ENCODE data around the gene TFIP11.
A peak's percentile ranks its signal among the peaks of the same experiment; 100 is the strongest.

TFIP11 gene

GRCh38 chr22:26512149-26512793 is at the start of gene TFIP11:
TSS of gene TFIP11 (minus strand) at chr22:26512473. CDS start at chr22:26510272, 2,201 bp downstream.
- peak; percentile 85 for DNase-seq (ENCODE audit: low read depth, low spot score)

- DNase-seq (ENCODE audit: low read depth, low spot score) = no peak
These were observed 49.6 kb upstream of the TFIP11 start for GRCh38 chr22:26561756-26562417.

GRCh38 chr22:26559961-26560575 is 47.8 kb upstream of the TFIP11 start:
- DNase-seq (ENCODE audit: low read depth, low spot score) = no peak

GRCh38 chr22:26558248-26558895 is 46.1 kb upstream of the TFIP11 start:
- no peak for DNase-seq (ENCODE audit: low read depth, low spot score)

- DNase-seq (ENCODE audit: low read depth, low spot score) = no peak
These were observed 44.6 kb upstream of the TFIP11 start for GRCh38 chr22:26556904-26557303.

- no peak for DNase-seq (ENCODE audit: low read depth, low spot score)
These were observed 43.2 kb upstream of the TFIP11 start for GRCh38 chr22:26555478-26555877.

- DNase-seq (ENCODE audit: low read depth, low spot score) = no peak
These were observed 42.7 kb upstream of the TFIP11 start for GRCh38 chr22:26554956-26555355.

GRCh38 chr22:26553056-26553752 is 40.9 kb upstream of the TFIP11 start:
- no peak for DNase-seq (ENCODE audit: low read depth, low spot score)

- no peak for DNase-seq (ENCODE audit: low read depth, low spot score)
These were observed 40.2 kb upstream of the TFIP11 start for GRCh38 chr22:26552466-26552865.

- DNase-seq (ENCODE audit: low read depth, low spot score) = no peak
These were observed 39.3 kb upstream of the TFIP11 start for GRCh38 chr22:26551568-26551967.

GRCh38 chr22:26550498-26551033 is 38.3 kb upstream of the TFIP11 start:
- DNase-seq (ENCODE audit: low read depth, low spot score) = no peak

- no peak for DNase-seq (ENCODE audit: low read depth, low spot score)
These were observed 37.7 kb upstream of the TFIP11 start for GRCh38 chr22:26549902-26550497.

- DNase-seq (ENCODE audit: low read depth, low spot score) = no peak
These were observed 36.7 kb upstream of the TFIP11 start for GRCh38 chr22:26548984-26549383.

GRCh38 chr22:26548303-26548702 is 36.0 kb upstream of the TFIP11 start:
- DNase-seq (ENCODE audit: low read depth, low spot score) = no peak

GRCh38 chr22:26547837-26548236 is 35.6 kb upstream of the TFIP11 start:
- no peak for DNase-seq (ENCODE audit: low read depth, low spot score)

- no peak for DNase-seq (ENCODE audit: low read depth, low spot score)
These were observed 35.2 kb upstream of the TFIP11 start for GRCh38 chr22:26547426-26547825.

GRCh38 chr22:26546282-26546681 is 34.0 kb upstream of the TFIP11 start:
- no peak for DNase-seq (ENCODE audit: low read depth, low spot score)

- DNase-seq (ENCODE audit: low read depth, low spot score) = no peak
These were observed 33.6 kb upstream of the TFIP11 start for GRCh38 chr22:26545827-26546226.

GRCh38 chr22:26545385-26545784 is 33.1 kb upstream of the TFIP11 start:
- DNase-seq (ENCODE audit: low read depth, low spot score) = no peak

GRCh38 chr22:26544489-26544888 is 32.2 kb upstream of the TFIP11 start:
- DNase-seq (ENCODE audit: low read depth, low spot score) = no peak

GRCh38 chr22:26542831-26543230 is 30.6 kb upstream of the TFIP11 start:
- DNase-seq (ENCODE audit: low read depth, low spot score) = no peak
